Astrocyte (in vitro differentiated cells and primary cell): ENCODE measurements around the gene CNTN6.

ENCODE experiments used
- EZH2 ChIP-seq: IDR thresholded peaks from 2 replicates; pipeline ENCODE4 v1.6.1; 2012; ENCODE audit warnings: mild to moderate bottlenecking, low read length, inconsistent platforms; ENCODE audit not compliant: insufficient read depth
- TF ChIP-seq, protein P1 (sequence below): IDR thresholded peaks from 2 replicates; pipeline ENCODE4 v1.5.1; 2011; ENCODE audit warnings: low read depth, mild to moderate bottlenecking, inconsistent platforms, low read length, moderate library complexity; ENCODE audit not compliant: insufficient read depth

DNA sequence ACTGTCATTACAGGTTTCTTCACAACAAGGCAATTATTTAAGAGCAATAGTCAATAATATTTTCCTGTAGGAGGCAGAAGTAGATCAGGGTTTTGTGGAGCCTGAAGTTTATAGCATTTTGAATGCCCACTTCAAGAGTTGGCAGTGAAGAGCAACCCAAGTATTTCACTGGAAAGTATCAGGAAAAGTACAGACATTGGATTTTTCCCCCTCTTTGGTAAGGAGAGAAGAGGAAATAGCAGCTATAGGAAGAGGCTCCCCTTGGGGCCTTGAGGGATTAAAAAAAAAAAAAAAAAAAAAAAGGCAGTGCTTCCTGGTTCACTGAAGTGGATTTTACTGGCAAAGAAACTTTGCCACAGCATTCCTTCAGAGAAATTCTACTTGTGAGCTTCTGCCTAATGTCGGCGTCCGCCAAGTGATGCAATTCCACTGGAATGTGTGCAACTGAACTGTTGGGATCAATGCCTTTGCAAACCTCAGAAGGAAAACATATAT, 5.7 kb upstream of the CNTN6 start:
- TF ChIP-seq, protein P1, sequence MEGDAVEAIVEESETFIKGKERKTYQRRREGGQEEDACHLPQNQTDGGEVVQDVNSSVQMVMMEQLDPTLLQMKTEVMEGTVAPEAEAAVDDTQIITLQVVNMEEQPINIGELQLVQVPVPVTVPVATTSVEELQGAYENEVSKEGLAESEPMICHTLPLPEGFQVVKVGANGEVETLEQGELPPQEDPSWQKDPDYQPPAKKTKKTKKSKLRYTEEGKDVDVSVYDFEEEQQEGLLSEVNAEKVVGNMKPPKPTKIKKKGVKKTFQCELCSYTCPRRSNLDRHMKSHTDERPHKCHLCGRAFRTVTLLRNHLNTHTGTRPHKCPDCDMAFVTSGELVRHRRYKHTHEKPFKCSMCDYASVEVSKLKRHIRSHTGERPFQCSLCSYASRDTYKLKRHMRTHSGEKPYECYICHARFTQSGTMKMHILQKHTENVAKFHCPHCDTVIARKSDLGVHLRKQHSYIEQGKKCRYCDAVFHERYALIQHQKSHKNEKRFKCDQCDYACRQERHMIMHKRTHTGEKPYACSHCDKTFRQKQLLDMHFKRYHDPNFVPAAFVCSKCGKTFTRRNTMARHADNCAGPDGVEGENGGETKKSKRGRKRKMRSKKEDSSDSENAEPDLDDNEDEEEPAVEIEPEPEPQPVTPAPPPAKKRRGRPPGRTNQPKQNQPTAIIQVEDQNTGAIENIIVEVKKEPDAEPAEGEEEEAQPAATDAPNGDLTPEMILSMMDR = peak; percentile 30
- no peak for TF ChIP-seq EZH2
